Adrenal gland (tissue), 12 donors: Measurements from ENCODE around the gene CFAP57. TPM values are rescaled to one million over a fixed set of nuclear protein-coding genes. Genes with fewer than 3 reads are reported as not detected.

Source experiments
- DNase-seq, 7 donors: peaks; one replicate each; pipeline ENCODE4 v3.0.0-alpha.2; 2019 to 2020
- H3K27ac ChIP-seq, 5 donors: fragments of 200-600 bp; sonication (generic) in 4 of 5; 1 replicate in 3 of 5; 2 replicates in 2 of 5; pipeline versions ENCODE4 v1.5.1 to v1.8.0; 2016 to 2020; ENCODE audit warnings: mild to moderate bottlenecking in 1 of 5
- H3K27me3 ChIP-seq: fragments of 200-600 bp; 2 replicates; pipeline ENCODE4 v1.8.0; 2021
- H3K36me3 ChIP-seq, 2 donors: fragments of 200-600 bp; replicated peaks in 1 of 2; 1 replicate in 1 of 2; 2 replicates in 1 of 2; pipeline versions ENCODE4 v1.5.1 to v1.8.0; 2018 to 2022
- H3K4me1 ChIP-seq, 2 donors: fragments of 200-600 bp; replicated peaks in 1 of 2; 1 replicate in 1 of 2; 2 replicates in 1 of 2; pipeline versions ENCODE4 v1.5.1 to v1.8.0; 2018 to 2021
- H3K4me3 ChIP-seq, 4 donors: fragments of 200-600 bp; sonication (generic) in 3 of 4; one replicate each; pipeline ENCODE4 v1.5.1; 2016 to 2018
- H3K9me3 ChIP-seq, 3 donors: fragments of 200-600 bp; sonication (generic) in 1 of 3; replicated peaks in 1 of 3; 1 replicate in 2 of 3; 2 replicates in 1 of 3; pipeline versions ENCODE4 v1.5.1 to v1.8.0; 2016 to 2021
- POLR2A ChIP-seq, 2 donors: fragments of 450-650 bp; IDR thresholded peaks; one replicate each; pipeline ENCODE4 v1.6.1; 2017; ENCODE audit warnings: antibody characterized with exemption in 2 of 2, mild to moderate bottlenecking in 2 of 2, moderate library complexity in 1 of 2
- WGBS, 4 donors: extraction: QIAGEN DNeasy Blood & Tissue Kit in 2 of 4; methylation state at CpG; one replicate each; pipeline versions ENCODE4 v1.1.5 to v1.1.7; 2013 to 2017; 5-methylcytosine and 5-hydroxymethylcytosine counted together
- intact Hi-C, 2 donors: fragments of 100-400 bp; cut with DNase I; formaldehyde crosslinking; loops; one replicate each; pipeline versions ENCODE4 v1.14.1 to v1.15.0; 2022 to 2023
- polyA plus RNA-seq, 3 donors: library from polyadenylated mRNA; stranded (reverse); fragments of 200-250 nt in 2 of 3; fragments of 350-450 nt in 1 of 3; fragmentation: Illumina TruSeq in 1 of 3; extraction: RNeasy Lipid Tissue Mini Kit (QIAGEN cat#74804) in 1 of 3; gene quantifications; one replicate each; pipeline ENCODE4 v1.2.3, GENCODE V29; 2013 to 2014
- total RNA-seq, 9 donors: library from RNA; depleted of rRNA in 4 of 9; stranded (reverse); fragments of >200 nt in 4 of 9; fragments of 120-200 nt in 1 of 9; fragmentation: NEBNext Ultra II Directional in 1 of 9; extraction: Animal tissue kit (Norgen Biotek cat#: 25700) in 1 of 9; gene quantifications; one replicate each; pipeline versions ENCODE4 v1.1.0 to v1.2.4, GENCODE V29; 2013 to 2023
- TF ChIP-seq, protein P1 (sequence below), 6 experiments: fragments of 450-650 bp in 4 of 6; fragments of 200-600 bp in 2 of 6; sonication (generic) in 1 of 6; IDR thresholded peaks; 1 replicate in 5 of 6; 2 replicates in 1 of 6; pipeline versions ENCODE4 v1.5.1 to v1.8.0; 2016 to 2021; ENCODE audit warnings: antibody characterized with exemption in 6 of 6, mild to moderate bottlenecking in 2 of 6, moderate library complexity in 1 of 6
- donor health status: healthy with polysubstance abuse.
- donor health status: Bipolar disorder and iron deficiency.
- donor health status: DM: yes; HTN: yes; CAD: no.
- donor health status: DM: no; HTN: no; CAD: no.
- donor health status: DM: no; HTN: no; CAD: no.
- donor health status: DM: yes; HTN: yes; CAD: no.

The CFAP57 gene
- total and polyA plus RNA-seq, 12 donors, result 0.06 to 2.1 (median 0.33) TPM; not detected in 3

DNA sequence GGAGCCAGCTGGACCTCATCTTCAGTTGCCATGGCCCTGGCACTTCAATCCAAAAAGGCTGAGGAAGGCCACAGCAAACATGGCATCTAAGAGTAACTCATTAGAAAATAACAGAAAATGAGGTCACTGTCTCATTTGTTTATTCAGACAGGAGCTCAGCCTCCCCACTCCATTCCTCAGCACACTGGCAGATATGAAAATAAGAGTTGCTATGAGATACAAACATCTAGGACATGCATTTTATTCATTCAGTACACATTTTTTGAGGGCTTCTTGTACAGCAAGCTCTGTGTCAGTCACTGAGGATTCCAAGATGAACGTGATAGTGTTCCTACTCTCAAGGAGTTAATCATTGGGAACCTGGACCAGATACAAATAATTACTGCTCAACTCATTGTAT, 65.0 kb downstream of the CFAP57 start:
- peak in 1 of 7 donors; percentile 19 for DNase-seq
- no peak for TF ChIP-seq POLR2A (IDR thresholded peaks at IDR 0.05)
- TF ChIP-seq, protein P1, sequence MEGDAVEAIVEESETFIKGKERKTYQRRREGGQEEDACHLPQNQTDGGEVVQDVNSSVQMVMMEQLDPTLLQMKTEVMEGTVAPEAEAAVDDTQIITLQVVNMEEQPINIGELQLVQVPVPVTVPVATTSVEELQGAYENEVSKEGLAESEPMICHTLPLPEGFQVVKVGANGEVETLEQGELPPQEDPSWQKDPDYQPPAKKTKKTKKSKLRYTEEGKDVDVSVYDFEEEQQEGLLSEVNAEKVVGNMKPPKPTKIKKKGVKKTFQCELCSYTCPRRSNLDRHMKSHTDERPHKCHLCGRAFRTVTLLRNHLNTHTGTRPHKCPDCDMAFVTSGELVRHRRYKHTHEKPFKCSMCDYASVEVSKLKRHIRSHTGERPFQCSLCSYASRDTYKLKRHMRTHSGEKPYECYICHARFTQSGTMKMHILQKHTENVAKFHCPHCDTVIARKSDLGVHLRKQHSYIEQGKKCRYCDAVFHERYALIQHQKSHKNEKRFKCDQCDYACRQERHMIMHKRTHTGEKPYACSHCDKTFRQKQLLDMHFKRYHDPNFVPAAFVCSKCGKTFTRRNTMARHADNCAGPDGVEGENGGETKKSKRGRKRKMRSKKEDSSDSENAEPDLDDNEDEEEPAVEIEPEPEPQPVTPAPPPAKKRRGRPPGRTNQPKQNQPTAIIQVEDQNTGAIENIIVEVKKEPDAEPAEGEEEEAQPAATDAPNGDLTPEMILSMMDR (IDR thresholded peaks at IDR 0.05), result no peak
- H3K4me1 ChIP-seq, result peaks cover 0 to 8% of the 10 kb centered on the region in 2 donors
- no peak overlapping the region for H3K4me3 ChIP-seq
- no peaks in the 10 kb centered on the region for H3K27me3 ChIP-seq
- WGBS, 4 donors, result 29 to 50% (median 44%) methylated on average over 1 of the region's 1 CpG
- intact Hi-C loops, result loop anchor here (5.0 kb wide), 3 partner anchors 115 to 175 kb away; partner anchors contain the start of gene CDC20 (in 1 of the 2)
- H3K9me3 ChIP-seq, result no peaks in the 10 kb centered on the region
- H3K27ac ChIP-seq, result no peak overlapping the region
- H3K36me3 ChIP-seq, result no peaks in the 10 kb centered on the region

DNA sequence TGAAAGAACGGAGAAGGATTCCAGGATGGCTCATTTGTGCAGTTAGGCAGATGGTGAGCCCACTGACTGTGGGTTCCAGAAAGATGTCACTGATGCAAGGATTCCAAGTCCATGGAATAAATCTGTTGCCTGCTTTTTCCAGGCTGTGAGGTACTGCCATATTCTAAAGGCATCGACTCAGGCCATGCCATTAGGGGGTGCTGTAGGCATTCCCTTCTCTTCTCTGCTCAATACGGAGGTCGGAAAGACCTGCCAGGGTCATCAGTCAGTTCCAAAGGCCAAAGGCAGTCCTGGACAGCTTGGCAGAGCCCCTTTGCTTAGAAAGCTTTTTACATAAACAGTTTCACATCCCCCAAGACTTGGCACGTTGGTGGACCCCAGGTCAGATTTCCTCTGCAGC, 66.0 kb downstream of the CFAP57 start:
- TF ChIP-seq, protein P1 (IDR thresholded peaks at IDR 0.05), result peak; percentile 44 to 78 (median 70)
- TF ChIP-seq POLR2A (IDR thresholded peaks at IDR 0.05), result no peak
- intact Hi-C loops, result loop anchor here (5.0 kb wide), 3 partner anchors 114 to 174 kb away; partner anchors contain the start of gene CDC20 (in 1 of the 2)

DNA sequence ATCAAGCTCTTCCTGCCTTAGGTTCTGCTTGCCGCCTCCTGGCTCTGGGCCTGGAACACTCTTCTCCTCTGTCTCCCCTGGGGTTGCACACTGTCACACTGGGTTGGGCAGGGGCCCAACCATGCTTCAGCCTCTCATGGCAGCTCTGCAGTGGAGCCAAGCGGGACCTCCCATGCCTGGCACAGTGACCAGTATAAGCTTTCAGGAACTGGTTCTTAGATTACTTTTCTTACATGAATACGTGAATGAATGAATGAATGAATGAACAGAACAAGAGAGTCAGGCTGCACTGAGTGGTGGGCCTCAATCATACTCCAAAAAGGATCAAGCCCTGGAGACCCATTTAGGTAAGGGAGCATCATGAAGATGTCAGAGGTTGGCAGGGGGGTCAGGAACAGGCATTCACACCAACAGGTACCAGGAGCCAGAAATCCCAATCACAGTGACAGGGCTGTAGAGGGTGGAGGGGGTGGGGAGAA, 66.9 kb downstream of the CFAP57 start:
- 66 to 82% (median 79%) methylated on average over 3 of the region's 3 CpGs for WGBS, 4 donors
- TF ChIP-seq, protein P1 (IDR thresholded peaks at IDR 0.05), result no peak
- no peak for TF ChIP-seq POLR2A (IDR thresholded peaks at IDR 0.05)
- Histone ChIP-seq H3K4me3 (no peak overlapping the region), H3K9me3 (no peaks in the 10 kb centered on the region), H3K4me1 (no peaks in the 10 kb centered on the region), H3K27ac (no peak overlapping the region), H3K27me3 (no peaks in the 10 kb centered on the region), H3K36me3 (no peaks in the 10 kb centered on the region)
- DNase-seq, result peak in 2 of 7 donors; percentile 33 to 49
- intact Hi-C loops, result loop anchor here (5.0 kb wide), 3 partner anchors 113 to 173 kb away; partner anchors contain the start of gene CDC20 (in 1 of the 2)

More for the DNA sequence above, 66.0 kb downstream of the CFAP57 start:
- no peaks in the 10 kb centered on the region for H3K36me3 ChIP-seq
- no peak overlapping the region for H3K27ac ChIP-seq
- WGBS, 4 donors, result 11 to 16% (median 14%) methylated on average over 5 of the region's 5 CpGs
- H3K9me3 ChIP-seq, result no peaks in the 10 kb centered on the region
- no peak overlapping the region for H3K4me3 ChIP-seq
- DNase-seq, result peak; percentile 68 to 90 (median 79)
- H3K27me3 ChIP-seq, result no peaks in the 10 kb centered on the region
- H3K4me1 ChIP-seq, result no peaks in the 10 kb centered on the region

DNA sequence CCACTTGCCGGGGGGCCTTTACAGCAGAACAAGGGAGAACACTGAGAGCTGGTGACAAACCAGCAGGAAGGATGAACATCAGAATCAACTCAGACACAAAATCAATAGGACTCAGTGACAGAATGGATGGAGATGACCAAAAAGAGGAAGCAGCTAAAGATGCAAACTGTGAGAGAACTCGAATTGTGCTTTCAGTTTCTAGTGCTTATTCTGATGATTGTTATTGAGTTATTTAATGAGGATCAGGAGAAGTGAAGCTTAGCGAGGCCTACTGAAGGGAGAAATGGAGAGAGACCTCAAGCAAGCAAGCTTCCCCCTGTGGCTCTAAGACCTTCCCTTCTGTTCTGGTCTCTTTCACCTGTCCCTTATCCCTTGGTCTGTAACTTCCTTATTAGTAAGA, 67.4 kb downstream of the CFAP57 start:
- TF ChIP-seq, protein P1 (IDR thresholded peaks at IDR 0.05), result no peak
- TF ChIP-seq POLR2A (IDR thresholded peaks at IDR 0.05), result no peak
- Histone ChIP-seq H3K9me3 (no peaks in the 10 kb centered on the region), H3K4me1 (no peaks in the 10 kb centered on the region), H3K27ac (no peak overlapping the region), H3K36me3 (no peaks in the 10 kb centered on the region), H3K4me3 (no peak overlapping the region), H3K27me3 (no peaks in the 10 kb centered on the region)
- WGBS, 4 donors, result 74 to 85% (median 74%) methylated on average over 3 of the region's 3 CpGs
- DNase-seq, result no peak
- intact Hi-C loops, result loop anchor here (5.0 kb wide), 3 partner anchors 113 to 173 kb away; partner anchors contain the start of gene CDC20 (in 1 of the 2)
